HG03095 (cell line): Measurements from ENCODE around the gene RAB11A.

ENCODE experiments used
- ATAC-seq: cut with Tn5 transposase; IDR thresholded peaks from one replicate; pipeline ENCODE4 v1.9.1; 2021; ENCODE audit warnings: moderate library complexity; ENCODE audit not compliant: unreplicated experiment

Gene RAB11A

GRCh38 chr15:65935391-65935790 is 66.1 kb downstream of the RAB11A start:
- no peak for ATAC-seq

- no peak for ATAC-seq
These were observed 67.0 kb downstream of the RAB11A start for GRCh38 chr15:65936282-65936681.

GRCh38 chr15:65937054-65937453 is 67.8 kb downstream of the RAB11A start:
- ATAC-seq: no peak

GRCh38 chr15:65937476-65937875 is 68.2 kb downstream of the RAB11A start:
- ATAC-seq: no peak

GRCh38 chr15:65938604-65939003 is 69.3 kb downstream of the RAB11A start:
- ATAC-seq: no peak

- no peak for ATAC-seq
These were observed 70.8 kb downstream of the RAB11A start for GRCh38 chr15:65939901-65940617.

GRCh38 chr15:65940618-65940909 is 71.3 kb downstream of the RAB11A start:
- ATAC-seq: no peak
